NCI-H2227 treated with DMSO at 0.1 percent for 48 hours (cell line): ENCODE data around the gene MLC1.

Experiments
- DNase-seq: peaks from one replicate; lab custom pipeline; 2025; lab: John Stamatoyannopoulos, UW

The MLC1 gene

GRCh38 chr22:50076646-50077535 lies 8.3 kb downstream of the MLC1 start:
- no peak for DNase-seq

DNA sequence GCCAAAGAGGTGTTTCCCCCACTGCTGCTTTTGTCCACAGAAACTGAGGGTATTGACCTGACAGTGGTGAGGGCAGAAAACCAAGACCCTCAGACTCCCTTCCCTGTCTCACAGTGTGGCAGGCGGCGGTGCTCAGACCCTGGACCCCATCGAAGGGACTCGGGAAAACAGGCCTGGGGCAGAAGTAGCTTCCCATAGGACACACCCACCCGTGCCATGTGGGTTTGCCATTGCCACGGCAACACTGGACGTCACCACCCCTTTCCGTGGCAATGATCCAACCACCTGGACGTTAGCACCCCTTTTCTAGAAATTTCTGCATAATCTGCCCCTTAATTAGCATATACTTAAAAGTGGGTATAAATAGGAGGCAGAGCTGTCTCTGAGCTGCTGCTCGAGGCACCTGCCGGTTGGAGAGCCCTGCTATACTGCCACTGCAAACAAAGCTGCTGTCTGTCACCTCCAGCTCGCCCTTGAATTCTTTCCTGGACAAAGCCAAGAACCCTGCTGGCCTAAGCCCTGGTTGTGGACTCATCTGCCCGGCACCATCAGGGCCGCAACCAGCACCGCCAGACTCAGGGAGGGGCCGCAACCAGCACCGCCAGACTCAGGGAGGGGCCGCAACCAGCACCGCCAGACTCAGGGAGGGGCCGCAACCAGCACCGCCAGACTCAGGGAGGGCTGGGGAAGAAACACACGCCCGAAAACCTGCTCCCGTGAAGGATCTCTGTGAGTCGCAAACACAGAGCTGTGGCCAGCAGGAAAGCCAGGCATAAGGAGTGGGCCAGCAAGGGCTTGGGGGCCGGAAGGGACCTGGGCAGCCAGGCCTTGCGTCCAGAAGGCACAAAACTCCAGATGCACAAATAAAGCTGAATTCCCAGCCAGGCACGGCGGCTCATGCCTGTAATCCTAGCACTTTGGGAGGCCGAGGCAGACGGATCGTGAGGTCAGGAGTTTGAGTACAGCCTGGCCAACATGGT lies 10.4 kb downstream of the MLC1 start:
- DNase-seq: no peak

DNA sequence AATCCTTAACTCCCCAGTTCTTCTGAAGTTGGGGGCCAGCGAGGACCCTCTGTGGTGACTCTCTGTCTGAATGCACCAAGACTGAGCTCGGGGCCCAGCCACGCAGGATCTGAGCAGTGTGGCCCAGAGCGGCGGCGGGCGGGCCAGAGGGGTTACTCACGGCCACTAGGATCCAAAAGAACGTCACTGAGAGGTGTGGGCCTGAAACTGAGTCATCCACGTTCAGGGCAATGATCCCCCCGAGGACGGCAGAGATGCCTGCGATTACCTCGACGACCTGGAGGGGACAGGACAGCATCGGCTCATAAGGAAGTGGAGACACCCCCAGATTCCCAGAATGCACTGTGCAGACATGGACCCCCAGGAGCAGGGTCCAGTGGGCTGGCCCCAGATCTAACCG lies 11.2 kb downstream of the MLC1 start:
- no peak for DNase-seq

DNA sequence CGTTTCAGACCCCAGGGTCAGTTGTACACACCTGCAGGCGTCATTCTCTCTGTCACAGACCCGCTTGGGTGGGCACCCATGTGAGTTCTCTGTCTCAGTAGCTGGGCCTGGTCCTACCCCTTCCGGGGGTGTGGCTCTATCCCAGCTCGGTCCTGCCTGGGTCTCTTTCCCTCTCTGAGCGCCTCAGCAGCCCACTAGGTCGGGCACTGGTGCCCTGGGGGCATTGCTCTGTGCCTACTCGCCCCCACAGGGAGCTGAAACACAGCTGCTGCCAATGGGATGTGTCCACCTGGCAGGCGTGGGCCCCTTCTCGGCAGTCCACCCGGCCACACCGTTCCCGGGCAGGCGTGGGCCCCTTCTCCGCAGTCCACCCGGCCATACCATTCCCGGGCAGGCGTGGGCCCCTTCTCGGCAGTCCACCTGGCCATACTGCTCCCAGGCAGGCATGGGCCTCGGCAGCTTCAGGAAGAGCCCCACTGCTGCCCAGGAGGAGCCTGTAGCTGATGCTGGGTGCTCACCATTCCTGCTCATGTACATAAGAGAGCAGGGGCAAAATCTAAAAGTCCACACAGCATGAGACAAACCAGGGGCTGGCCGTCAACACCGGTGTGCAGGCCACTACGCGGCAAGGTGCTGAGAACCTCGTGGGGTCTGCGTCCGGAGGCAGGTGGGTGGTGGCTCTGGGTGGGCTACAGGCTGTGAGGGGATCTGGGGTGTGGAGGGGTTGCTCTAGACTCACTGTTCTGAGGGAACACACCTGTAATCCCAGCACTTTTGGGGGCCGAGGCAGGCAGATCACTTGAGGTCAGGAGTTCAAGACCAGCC lies 12.3 kb downstream of the MLC1 start:
- DNase-seq: no peak

GRCh38 chr22:50072167-50072555 lies 13.1 kb downstream of the MLC1 start:
- no peak for DNase-seq

GRCh38 chr22:50071432-50072166 lies 13.6 kb downstream of the MLC1 start:
- no peak for DNase-seq

GRCh38 chr22:50070366-50070765 lies 14.9 kb downstream of the MLC1 start:
- no peak for DNase-seq

DNA sequence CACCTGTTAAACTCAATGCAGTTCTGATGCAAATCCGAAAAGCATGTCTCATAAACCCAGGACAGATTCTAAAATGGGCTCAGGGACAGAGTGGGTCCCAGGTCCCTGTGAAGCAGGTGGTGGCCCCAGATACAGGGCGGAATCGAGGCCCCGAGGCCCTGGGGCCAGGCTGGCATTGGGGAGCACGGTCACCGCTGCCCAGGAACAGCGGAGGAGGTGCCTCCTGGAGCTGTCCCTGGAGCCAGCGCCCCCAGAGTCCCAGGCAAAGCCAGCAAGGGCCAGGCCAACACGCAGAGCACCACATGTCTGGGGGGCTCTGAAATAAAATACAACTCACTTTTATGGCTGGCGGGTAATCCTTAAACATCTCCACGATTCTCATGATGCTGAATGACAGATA lies 17.1 kb downstream of the MLC1 start:
- no peak for DNase-seq

GRCh38 chr22:50067244-50067643 lies 18.0 kb downstream of the MLC1 start:
- DNase-seq: no peak

- DNase-seq: no peak
These were observed 20.8 kb downstream of the MLC1 start for GRCh38 chr22:50064453-50064852.

DNA sequence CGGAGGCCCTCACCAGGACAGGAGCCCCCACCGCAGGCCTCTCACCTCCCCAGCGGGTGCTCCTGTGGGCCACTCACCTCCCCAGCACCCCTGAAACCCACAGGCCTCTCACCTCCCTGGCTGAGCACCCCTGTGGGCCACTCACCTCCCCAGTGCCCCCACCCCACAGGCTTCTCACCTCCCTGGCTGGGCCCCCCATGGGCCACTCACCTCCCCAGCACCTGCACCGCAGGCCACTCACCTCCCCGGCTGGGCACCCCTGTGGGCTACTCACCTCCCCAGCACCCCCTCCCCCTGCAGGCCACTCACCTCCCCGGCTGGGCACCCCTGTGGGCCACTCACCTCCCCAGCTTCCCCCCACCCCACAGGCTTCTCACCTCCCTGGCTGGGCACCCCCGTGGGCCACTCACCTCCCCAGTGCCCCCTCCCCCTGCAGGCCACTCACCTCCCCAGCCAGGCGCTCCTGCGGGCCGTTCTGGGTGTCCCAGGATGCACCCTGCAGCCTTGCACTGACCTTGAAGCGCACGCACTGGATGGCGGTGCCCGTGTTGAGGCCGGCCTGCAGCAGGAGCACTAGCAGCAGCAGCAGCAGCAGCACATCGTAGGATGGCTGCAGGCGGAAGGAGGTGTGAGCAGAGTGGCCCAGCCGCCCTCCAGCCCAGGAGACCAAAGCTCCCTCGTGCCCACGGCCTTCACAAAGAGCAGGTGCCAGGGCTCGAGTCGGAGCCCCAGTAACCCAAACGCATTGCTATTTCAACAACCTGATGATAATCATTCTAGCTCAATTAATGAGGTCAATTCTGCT lies 21.4 kb downstream of the MLC1 start:
- DNase-seq: no peak

GRCh38 chr22:50062509-50063135 lies 22.6 kb downstream of the MLC1 start:
- no peak for DNase-seq

DNA sequence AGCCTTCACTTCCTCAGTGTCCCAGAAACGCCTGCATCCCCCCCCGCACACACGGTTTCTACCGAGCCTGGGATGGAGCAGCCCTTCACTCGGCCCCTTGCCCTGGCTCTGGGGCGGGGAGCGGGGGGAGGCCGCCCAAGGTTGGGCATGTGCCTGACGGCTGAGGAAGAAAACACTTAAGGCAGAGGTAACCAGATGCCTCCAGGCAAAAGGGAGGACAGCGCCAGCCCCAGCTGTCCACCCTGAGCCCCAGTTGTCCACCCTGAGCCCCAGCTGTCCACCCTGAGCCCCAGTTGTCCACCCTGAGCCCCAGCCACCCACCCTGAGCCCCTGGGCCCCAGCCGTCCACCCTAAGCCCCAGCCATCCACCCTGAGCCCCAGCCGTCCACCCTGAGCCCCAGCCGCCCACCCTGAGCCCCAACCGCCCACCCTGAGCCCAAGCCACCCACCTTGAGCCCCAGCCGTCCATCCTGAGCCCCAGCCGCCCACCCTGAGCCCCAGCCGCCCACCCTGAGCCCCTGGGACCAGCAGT lies 23.3 kb downstream of the MLC1 start:
- DNase-seq: no peak

GRCh38 chr22:50061141-50061823 lies 23.9 kb downstream of the MLC1 start:
- no peak for DNase-seq

- no peak for DNase-seq
These were observed 24.6 kb downstream of the MLC1 start for GRCh38 chr22:50060441-50061140.

DNA sequence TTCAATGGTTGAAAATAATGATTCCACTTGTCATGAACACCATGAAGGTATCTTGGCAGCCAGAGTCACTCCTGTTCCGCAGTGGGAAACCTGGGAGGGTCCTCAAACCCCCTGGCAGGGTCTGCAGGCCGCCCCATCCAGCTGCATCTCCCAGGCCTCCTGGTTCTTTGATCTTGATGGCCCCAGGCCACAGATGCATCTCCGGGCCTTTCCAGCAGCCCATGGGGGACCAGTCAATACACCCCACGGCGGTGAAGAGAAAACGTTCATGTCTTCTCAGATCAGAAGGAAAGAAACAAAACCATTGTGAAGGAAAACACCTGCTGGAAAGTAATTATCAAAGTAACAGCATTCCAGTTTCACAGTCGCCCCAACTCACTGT lies 25.4 kb downstream of the MLC1 start:
- no peak for DNase-seq

DNA sequence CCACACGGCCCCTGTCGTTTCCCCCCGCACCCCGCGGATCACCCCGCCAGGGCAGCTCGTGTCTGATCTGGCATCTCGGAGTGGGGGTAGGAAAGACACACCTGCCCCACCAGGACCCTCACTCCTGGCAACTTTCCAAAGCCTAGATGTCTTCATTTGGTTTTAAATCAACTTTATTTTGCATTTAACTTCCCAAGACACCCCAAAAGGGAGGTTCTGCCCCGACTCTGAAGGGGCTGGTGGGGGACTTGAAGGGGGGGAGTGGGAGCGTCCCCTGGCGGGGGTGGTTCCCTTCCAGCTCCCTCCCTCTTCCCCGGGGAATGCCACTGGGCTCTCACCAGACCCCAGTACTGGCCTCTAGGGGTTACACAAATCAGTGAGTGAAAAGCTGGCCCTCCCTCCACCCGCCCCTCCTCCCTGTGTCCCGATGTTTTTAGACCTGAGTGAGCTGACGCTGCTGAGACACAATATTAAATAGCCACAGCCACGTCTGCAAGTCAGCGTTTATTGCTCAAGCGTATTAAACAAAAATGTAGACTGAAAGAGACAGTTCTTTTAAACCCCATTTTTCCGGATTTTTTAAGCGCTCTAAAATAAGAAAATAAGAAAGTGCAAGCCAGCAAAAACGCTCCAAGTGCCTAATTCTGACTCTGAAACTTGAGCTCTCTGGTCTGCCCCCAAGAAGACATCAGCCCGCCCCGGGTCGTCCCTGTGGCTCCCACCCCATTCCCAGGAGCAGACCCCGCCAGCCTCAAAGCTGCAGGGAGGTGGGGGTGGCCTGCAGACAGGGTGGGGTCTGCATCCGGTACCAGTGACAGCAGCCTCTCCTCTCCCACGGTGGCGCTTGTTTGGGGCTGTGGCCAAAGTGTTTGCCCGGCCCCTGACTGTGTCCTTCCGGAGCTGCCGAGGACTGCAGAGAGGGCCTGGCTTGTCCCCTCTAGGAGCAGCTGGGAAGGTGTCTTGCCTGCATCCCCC lies 26.0 kb downstream of the MLC1 start:
- no peak for DNase-seq
